Endodermal cell (in vitro differentiated cells): ENCODE data around the gene ABCG1. TPM values are rescaled to one million over a fixed set of nuclear protein-coding genes. Genes with fewer than 3 reads are reported as not detected.

ENCODE experiments used
- DNase-seq: peaks from one replicate; pipeline ENCODE4 v3.0.0-alpha.2; 2017
- H3K27ac ChIP-seq: 2 replicates; pipeline ENCODE4 v1.5.1; 2013; ENCODE audit warnings: mild to moderate bottlenecking, low read depth, low read length, moderate library complexity
- H3K27me3 ChIP-seq: 2 replicates; pipeline ENCODE4 v1.6.1; 2013; ENCODE audit warnings: mild to moderate bottlenecking, low read length, moderate library complexity; ENCODE audit not compliant: insufficient read depth, control insufficient read depth, poor library complexity, severe bottlenecking
- H3K36me3 ChIP-seq: 2 replicates; pipeline ENCODE4 v1.7.0; 2013; ENCODE audit warnings: mild to moderate bottlenecking, low read length, moderate library complexity; ENCODE audit not compliant: control insufficient read depth, insufficient read depth
- H3K4me1 ChIP-seq: one replicate; pipeline ENCODE4 v1.7.0; 2013; ENCODE audit warnings: low read length; ENCODE audit not compliant: control insufficient read depth, insufficient read depth
- H3K4me3 ChIP-seq: 2 replicates; pipeline ENCODE4 v1.5.1; 2013; ENCODE audit warnings: mild to moderate bottlenecking, low read length, moderate library complexity
- H3K9ac ChIP-seq: 2 replicates; pipeline ENCODE4 v1.6.1; 2013; ENCODE audit warnings: mild to moderate bottlenecking, low read length, moderate library complexity; ENCODE audit not compliant: poor library complexity, severe bottlenecking; ENCODE audit errors: extremely low read depth
- H3K9me3 ChIP-seq: 2 replicates; pipeline ENCODE4 v1.6.1; 2013; ENCODE audit warnings: mild to moderate bottlenecking, low read length, moderate library complexity; ENCODE audit not compliant: control insufficient read depth
- H3K27ac Mint-ChIP-seq: 2 replicates; pipeline ENCODE4 v1.8.0; 2020; ENCODE audit warnings: mixed read lengths
- H3K27me3 Mint-ChIP-seq: 2 replicates; pipeline ENCODE4 v1.8.0; 2021; ENCODE audit warnings: mild to moderate bottlenecking, mixed read lengths; ENCODE audit not compliant: insufficient read depth
- H3K36me3 Mint-ChIP-seq: 2 replicates; pipeline ENCODE4 v1.8.0; 2020; ENCODE audit warnings: low read depth, mixed read lengths
- H3K4me1 Mint-ChIP-seq: 2 replicates; pipeline ENCODE4 v1.8.0; 2020; ENCODE audit warnings: mixed read lengths
- H3K4me3 Mint-ChIP-seq: 2 replicates; pipeline ENCODE4 v1.8.0; 2020; ENCODE audit warnings: mild to moderate bottlenecking, moderate library complexity, mixed read lengths
- H3K9me3 Mint-ChIP-seq: 2 replicates; pipeline ENCODE4 v1.8.0; 2020; ENCODE audit warnings: mild to moderate bottlenecking, mixed read lengths
- WGBS, 2 experiments: methylation state at CpG; one replicate each; pipeline versions ENCODE4 v1.1.5 to v1.1.7; 2013; ENCODE audit warnings: missing lambda C conversion rate in 2 of 2, mixed read lengths in 1 of 2; ENCODE audit not compliant: insufficient coverage in 1 of 2, insufficient read length in 1 of 2; 5-methylcytosine and 5-hydroxymethylcytosine counted together
- total RNA-seq, 2 donors: library from RNA; stranded (reverse); fragmentation: NEBNext Ultra II Directional in 1 of 2; extraction: Animal tissue kit (Norgen Biotek cat#: 25700) in 1 of 2; gene quantifications; 2 replicates in 1 of 2; 3 replicates in 1 of 2; pipeline ENCODE4 v1.2.1, GENCODE V29; 2021
- TF ChIP-seq, protein P1 (sequence below): fragments of 200-600 bp; sonication (generic); conservative IDR thresholded peaks from 2 replicates; pipeline ENCODE4 v1.5.0; 2021; ENCODE audit warnings: antibody characterized with exemption, mild to moderate bottlenecking

Gene ABCG1
- total RNA-seq, 2 donors from 2014 or later = 1.6 to 5.4 TPM

DNA sequence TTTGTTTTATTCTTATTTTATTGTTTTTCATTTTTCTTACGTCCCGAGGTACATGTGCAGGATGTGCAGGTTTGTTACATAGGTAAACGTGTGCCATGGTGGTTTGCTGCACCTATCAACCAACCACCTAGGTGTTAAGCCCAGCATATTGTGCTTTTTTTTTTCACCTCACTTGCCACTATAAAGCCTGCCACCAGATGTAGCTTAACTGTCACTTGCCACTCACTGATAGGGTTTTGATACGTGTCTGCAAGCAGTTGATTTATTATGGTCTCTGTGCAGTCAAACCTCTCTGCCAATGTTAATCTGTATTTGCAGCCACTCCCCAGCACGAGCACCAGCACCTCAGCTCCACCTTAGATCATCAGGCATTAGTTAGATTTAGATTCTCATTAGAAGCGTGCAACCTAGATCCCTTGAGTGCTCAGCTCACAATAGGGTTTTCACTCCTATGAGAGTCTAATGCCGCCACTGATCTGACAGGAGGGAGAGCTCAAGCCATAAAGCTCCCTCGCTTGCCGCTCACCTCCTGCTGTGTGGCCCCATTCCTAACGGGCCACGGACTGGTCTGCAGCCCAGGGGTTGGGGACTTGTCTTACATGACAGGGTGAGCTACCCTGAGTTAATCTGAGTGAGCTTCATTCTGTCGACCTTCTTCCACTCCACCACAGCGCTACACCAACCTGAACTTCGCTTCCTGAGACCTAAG lies 17.9 kb upstream of the ABCG1 start:
- Mint-ChIP-seq H3K4me3 (no peak overlapping the region), H3K36me3 (no peaks in the 10 kb centered on the region), H3K27ac (no peak overlapping the region), H3K4me1 (peaks cover 12% of the 10 kb centered on the region), H3K27me3 (peaks cover 4% of the 10 kb centered on the region), H3K9me3 (peaks cover 25% of the 10 kb centered on the region)
- Histone ChIP-seq H3K9ac (no peak overlapping the region), H3K36me3 (no peaks in the 10 kb centered on the region), H3K27me3 (no peaks in the 10 kb centered on the region), H3K9me3 (no peaks in the 10 kb centered on the region), H3K4me1 (peaks cover 4% of the 10 kb centered on the region), H3K4me3 (no peak overlapping the region), H3K27ac (no peak overlapping the region)
- 75 to 84% methylated on average over 10 to 14 of the region's 14 CpGs for WGBS, 2 experiments
- DNase-seq = no peak
- TF ChIP-seq, protein P1, sequence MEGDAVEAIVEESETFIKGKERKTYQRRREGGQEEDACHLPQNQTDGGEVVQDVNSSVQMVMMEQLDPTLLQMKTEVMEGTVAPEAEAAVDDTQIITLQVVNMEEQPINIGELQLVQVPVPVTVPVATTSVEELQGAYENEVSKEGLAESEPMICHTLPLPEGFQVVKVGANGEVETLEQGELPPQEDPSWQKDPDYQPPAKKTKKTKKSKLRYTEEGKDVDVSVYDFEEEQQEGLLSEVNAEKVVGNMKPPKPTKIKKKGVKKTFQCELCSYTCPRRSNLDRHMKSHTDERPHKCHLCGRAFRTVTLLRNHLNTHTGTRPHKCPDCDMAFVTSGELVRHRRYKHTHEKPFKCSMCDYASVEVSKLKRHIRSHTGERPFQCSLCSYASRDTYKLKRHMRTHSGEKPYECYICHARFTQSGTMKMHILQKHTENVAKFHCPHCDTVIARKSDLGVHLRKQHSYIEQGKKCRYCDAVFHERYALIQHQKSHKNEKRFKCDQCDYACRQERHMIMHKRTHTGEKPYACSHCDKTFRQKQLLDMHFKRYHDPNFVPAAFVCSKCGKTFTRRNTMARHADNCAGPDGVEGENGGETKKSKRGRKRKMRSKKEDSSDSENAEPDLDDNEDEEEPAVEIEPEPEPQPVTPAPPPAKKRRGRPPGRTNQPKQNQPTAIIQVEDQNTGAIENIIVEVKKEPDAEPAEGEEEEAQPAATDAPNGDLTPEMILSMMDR = no peak

DNA sequence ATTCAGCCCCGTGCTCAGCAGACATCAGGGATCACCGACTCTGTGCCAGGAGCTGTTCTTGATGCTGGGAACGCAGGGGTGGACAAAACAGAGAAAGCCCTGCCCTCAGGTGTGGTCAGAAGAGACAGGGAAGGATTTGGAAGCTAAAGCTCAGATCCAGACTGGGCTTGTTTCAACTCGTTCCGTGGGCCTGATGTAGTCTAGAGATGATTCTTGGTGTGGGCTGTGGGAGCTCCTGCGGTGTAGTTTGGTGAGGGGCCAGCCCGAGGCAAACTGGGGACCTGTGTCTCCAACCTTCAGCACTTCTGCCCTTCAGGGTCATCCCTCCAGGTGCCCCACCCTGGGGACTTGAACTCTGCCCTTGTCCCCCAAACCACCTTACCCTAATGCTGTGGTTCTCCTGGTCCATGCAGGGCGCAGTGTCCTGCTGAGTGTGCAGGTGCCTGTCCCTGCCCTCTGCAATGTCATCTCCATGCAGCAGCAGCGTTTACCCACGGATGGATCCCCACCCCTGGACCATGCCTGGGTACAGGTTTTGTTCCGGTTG lies 17.3 kb upstream of the ABCG1 start:
- no peak overlapping the region for H3K27ac ChIP-seq
- H3K9me3 Mint-ChIP-seq = peaks cover 25% of the 10 kb centered on the region
- H3K4me3 Mint-ChIP-seq = no peak overlapping the region
- no peak for DNase-seq
- 89 to 98% methylated on average over 7 to 11 of the region's 11 CpGs for WGBS, 2 experiments
- no peak overlapping the region for H3K9ac ChIP-seq
- peaks cover 4% of the 10 kb centered on the region for H3K27me3 Mint-ChIP-seq
- peaks cover 12% of the 10 kb centered on the region for H3K4me1 Mint-ChIP-seq
- no peaks in the 10 kb centered on the region for H3K36me3 Mint-ChIP-seq
- H3K9me3 ChIP-seq = no peaks in the 10 kb centered on the region
- TF ChIP-seq, protein P1 = no peak
- H3K4me3 ChIP-seq = no peak overlapping the region
- peaks cover 4% of the 10 kb centered on the region for H3K4me1 ChIP-seq
- H3K36me3 ChIP-seq = no peaks in the 10 kb centered on the region
- H3K27me3 ChIP-seq = no peaks in the 10 kb centered on the region
- H3K27ac Mint-ChIP-seq = no peak overlapping the region

DNA sequence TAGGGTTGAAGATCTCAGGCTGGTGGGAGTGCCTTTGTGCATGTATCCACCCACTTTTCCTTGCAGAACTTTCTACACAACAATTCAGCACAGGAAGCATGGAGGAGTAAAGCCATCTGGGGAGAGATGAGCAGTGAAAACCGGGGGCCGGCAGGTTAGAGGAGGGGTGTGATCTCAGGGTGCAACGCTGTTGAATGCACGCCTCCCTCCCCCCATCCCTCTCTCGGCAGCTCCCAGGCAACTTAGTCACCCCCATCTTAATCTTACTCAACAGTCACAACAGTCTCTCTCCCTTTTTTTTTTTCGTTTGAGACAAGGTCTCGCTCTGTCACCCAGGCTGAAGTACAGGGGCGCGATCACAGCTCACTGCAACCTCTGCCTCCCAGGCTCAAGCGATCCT lies 16.6 kb upstream of the ABCG1 start:
- WGBS, 2 experiments = 86% methylated on average over 8 of the region's 10 CpGs; no CpG with 5 or more reads in 1 of the 2 experiments
- Histone ChIP-seq H3K36me3 (no peaks in the 10 kb centered on the region), H3K4me3 (no peak overlapping the region), H3K4me1 (peaks cover 4% of the 10 kb centered on the region), H3K27me3 (no peaks in the 10 kb centered on the region), H3K9me3 (no peaks in the 10 kb centered on the region), H3K27ac (no peak overlapping the region), H3K9ac (no peak overlapping the region)
- Mint-ChIP-seq H3K9me3 (peaks cover 28% of the 10 kb centered on the region), H3K4me1 (peaks cover 12% of the 10 kb centered on the region), H3K36me3 (peaks cover 3% of the 10 kb centered on the region), H3K4me3 (no peak overlapping the region), H3K27ac (no peak overlapping the region), H3K27me3 (peaks cover 9% of the 10 kb centered on the region)
- TF ChIP-seq, protein P1 = no peak
- peak; percentile 1 for DNase-seq
